Activated T-helper 9 cell treated with anti-CD3 and anti-CD28 coated beads, Interleukin-2, amount 50 U/mL, for 16 hours (primary cell): Measurements from ENCODE around the gene OCA2.
"Not testable (repeated sequence)": the region's sequence is repeated elsewhere in the genome, so short reads cannot be mapped to it uniquely, and the experiment has no call there.

Experiments used
- DNase-seq: peaks from one replicate; pipeline ENCODE4 v3.0.0-alpha.2; 2020; ENCODE audit warnings: low read depth

Gene OCA2

DNA sequence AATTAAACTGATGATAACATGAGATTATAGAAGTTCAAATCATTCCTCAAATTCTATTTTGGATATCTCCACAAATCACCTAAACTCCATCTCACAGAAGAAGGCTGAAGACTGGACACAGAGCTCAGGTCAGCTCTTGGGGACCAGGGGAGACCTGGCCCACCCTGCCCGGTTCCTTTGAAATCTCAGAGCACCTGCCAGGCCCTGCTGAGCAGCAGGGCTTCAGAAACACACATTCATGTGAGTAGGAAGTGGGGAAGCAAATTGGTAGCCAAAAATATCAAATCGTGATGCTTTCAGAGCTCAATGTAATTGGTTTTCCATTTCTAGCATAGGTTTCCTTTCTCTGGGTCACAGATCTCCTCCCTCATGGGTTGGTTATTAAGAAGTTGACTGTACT lies 76.2 kb downstream of the OCA2 start:
- DNase-seq, result no peak

DNA sequence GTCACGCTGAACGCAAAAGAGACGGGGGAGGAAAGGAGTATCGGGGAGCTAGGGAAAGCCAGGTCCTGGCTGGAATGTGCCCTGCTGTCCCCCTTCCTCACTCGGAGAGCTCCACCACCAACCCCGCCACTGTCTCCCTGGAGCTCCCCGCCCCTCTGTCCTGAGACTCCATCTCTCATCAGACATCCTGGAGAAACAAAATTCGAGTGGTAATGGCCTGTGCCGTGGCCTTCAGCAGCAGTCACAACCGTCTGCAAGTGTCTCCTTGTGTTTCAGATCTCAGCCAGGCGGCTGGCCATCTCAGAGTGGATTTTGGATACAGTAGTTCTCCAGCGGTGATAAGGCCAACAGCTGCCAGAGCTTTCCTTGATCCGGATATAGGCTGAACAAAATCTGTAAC lies 76.9 kb downstream of the OCA2 start:
- DNase-seq, result no peak

DNA sequence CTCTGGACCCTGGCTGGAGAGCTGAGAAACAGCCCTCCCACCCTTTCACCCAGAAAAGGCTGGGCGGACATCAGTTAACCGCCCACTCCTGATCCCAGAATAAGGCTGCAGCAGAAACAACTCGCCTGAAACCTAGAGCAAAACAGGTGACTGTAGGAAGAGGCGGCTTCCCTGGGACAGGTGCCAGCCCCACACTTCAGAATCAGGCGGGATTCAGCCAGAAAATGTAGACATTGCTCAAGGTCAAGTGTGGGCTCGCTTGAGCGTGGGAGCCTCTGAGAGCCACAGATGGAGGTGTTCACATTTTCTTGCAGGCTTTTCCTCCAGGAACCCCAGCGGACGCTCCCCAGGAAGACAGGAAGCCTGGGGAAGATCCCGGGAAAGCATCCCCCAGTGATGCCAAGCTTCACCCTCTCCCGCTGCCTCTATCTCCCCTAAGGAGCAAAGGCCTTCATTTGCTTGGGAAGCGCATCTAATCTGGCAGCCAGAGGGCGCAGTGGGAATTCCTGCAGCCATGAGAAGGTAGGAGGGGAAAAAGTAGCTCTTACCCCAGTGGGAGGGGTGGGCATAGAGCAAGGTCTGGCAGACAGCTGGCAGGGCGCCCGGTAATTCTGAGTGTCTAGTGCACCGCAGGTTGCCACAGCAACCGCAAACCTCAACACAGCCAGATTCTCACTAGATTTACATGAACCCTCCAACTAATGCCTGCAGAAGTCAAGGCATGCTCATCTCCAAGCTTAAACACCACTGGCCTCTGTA lies 77.7 kb downstream of the OCA2 start:
- no peak for DNase-seq

DNA sequence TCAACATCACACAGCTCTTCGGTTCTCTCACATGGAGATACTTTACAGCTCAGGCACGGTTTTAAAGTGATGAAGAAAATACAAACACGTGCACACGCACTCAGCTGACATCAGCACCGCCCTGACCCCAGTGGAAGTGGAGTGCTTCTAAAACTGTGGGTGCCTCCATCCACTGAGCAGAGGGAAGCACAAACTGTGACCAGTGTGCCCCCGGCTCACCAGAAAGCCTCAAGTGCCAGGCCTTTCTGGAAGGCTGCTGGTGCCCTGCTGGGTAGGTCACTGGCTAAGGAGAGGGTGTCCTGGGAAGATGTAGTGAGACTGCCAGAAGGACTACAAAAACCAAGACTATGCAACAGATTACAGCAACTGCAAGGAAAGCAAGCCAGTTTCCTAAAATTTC lies 78.5 kb downstream of the OCA2 start:
- DNase-seq, result no peak

DNA sequence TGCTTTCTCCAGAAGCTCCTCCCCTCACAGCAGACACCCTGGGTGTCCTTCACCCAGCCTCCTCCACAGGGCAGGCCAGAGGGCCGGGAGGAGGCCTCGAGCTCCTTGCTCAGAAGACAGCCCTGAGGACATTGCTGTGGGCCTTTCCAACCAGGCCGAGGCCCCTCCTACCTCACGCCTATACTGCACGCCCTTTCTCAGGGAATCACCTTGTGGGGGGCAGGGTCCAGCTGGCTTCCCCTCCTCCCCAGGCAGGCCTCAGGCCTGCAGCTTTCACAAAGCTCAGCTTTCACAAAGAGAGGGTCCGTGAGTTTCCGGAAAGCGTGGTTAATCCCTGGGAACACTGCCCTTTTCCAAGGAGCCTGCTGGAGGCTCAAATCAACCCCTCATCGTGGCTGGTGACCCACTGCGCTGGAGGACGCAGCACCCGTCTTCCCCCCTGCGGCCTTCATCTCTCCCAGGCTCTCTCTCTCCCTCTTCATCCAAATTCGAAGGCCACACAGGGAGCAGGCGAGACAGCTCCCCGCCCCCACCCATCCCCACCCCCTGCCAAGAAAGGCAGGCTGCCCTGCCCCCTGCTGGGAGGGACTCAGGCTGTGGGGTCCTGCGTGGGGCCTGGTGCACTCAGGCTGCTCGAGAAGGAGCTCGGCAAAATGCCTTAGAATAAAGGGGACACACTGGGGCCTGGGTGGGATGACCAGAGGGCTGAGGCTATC lies 79.4 kb downstream of the OCA2 start:
- no peak for DNase-seq

DNA sequence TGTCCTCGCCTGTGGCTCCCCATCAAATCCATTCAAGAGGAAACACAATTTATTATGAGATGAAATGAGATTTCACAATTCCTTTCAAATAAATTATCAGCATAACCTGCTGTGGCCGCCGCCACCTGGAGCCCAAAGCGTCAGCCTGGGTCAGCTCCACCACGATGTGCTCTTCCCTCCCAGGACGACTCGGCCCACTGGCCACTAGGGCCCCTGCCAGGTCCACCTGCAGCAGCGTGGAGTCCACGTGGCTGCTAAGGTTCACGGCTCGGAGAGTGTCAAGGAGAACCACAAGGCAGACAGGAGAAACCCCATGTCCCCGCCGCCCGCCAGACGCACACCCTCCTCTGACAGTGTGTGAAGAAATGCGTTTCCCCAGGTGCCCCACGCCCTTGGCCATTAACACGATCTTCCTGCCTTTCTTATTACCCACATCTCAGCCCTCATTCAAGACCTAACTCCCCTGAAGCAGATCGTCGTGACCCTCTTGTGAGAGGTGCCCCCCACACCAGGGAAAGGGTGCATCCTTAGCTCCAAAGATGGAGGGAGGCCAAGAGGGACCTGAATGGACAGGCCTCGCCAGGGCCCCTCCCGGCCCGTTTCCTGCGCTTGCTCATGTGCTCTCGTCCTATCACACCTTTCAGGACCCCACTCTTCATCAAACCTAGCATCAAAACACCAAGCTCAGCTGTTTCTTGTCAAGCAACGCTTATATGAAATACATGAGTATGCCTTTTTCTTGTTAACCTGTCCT lies 80.6 kb downstream of the OCA2 start:
- DNase-seq, result no peak

DNA sequence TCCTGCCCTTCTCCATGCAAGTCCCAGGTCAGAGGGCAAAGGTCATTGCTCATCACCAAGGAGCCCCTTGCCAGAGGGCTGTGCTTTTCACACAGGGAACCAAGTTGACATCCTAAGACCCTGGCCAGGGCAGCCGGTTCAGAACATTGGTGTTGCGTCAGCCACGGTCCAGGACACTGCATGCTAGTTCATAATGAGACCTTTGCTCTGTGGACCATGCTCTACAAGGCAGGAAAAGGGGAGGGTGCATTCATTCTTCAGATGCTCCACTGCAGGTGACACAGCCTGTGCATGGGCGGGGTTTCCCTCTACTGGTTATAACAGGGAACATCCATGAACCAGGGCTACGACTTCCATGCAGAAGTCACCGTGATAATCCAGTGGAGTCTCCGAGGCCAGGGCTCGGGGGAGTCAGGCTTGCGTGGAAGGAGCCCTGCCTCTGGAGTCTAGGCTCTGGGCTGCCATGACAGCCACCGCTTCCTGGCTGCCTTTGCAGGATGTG lies 81.6 kb downstream of the OCA2 start:
- no peak for DNase-seq

DNA sequence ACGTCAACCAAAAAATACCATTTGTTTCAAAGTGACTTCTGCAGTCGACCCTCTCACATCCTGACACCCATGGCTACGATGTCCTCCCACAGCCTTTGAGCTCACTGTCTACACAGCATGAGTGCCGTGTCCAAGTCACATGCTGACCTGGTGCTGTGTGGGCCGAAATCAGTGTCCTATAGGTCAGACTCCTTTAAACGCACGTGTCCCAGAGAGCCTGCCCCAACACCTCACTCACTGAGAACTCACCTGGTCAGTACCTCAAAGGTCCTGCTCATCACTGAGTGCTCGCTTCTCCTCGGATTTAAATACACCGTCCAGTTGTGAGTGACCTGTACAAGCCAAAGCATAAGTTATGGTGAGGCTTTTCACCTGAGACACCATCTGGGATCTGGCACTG lies 83.3 kb downstream of the OCA2 start:
- no peak for DNase-seq

DNA sequence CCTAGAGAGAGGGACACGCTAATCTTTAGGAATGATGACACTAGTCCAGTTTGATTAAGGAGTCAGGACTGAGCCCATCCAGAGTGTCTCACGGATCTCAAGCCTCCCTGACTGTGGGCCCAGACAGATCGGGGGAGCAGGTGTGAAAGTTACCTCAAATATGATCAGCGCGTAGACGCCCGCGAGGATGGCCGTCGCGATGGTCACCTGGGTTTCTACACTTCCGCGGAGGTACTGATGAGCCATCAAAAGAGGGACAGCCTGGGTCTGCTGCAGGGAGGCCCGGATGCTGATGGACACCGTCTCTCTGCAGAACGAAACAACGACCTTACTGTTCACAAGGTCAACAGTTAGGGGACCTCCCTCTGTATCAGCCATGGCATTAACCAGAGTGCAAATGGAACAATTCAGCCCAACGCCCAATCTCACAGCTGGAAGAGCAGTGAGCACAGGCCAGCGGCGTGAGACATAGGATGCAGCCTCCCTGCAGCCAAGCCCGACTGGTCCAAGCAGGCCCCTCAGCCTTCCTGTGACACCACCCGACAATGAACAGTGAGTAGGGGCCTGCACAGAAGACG lies 84.4 kb downstream of the OCA2 start:
- DNase-seq, result no peak

DNA sequence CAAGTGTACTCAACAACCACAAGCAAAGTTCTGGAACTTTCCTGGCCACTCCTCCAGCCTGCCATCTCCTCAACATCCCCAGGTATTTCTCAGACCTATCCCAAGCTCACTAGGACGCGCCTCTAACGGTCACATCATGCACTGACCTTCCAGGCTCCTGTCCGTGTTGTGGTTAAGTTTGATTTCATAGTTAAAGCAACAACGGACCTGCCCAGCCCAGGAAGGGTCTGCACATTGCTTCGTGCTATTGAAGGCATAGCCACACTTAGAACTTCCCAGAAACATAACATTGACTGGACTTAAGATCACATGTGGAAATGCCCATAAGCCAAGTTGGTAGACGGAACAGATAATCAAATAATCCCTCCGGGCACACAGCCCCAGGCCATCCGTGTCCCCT lies 85.1 kb downstream of the OCA2 start:
- DNase-seq, result no peak

DNA sequence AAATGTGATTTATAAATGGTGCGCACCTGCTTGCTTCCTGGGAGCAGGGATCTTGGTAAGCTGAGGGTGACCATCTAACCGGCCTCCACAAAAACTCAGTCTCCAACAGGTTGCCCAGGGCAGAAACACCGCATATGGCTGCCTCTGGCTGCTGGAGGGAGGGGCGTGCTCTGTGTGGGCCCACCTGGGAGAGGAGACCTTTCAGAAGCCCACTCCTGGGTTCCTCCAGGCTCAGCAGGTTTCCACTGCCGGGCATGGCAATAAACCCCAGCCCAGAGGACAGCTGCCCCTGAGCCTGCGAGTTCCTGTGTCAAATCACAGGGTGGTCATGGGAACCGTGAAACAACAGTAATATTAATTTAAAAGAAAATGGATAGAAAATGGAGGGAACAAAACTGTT lies 85.6 kb downstream of the OCA2 start:
- no peak for DNase-seq

DNA sequence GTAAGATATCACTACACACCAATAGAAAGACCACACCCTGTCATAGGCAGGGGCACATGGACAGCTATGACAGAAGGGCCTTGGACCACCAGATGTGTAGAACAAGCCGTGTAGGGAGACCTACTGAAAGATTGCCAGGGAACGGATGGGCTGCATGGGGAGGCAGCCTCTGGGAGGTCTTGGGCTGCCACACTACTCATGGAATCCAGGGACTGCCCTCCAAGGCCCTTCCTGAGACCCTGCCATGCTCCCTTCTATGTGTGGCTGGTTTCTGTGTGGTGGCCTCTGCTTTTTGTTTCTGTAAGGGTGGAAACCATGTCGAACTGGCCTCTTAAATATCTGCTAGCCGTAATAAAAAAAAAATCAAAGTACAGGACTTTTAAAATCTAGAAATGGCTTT lies 86.9 kb downstream of the OCA2 start:
- DNase-seq, result no peak

DNA sequence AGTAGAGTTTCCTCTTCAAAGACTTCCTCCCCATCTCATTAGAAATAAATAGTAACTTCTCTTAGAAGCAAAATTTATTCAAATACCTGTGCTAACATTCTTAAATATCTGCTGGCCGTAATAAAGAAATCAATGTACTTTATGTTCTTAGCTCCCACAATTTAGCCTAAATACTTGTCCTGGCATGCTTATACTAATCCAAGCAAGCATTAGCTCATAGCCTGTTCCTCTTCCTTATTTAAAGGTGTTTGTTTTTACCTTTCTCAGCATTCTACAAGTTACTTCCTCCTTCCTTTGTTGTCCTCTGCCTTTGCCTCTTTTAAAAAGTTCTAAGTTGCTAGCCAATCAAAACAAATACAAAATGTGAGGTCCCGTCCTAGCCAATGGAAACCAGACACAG lies 90.9 kb downstream of the OCA2 start:
- not testable (repeated sequence) for DNase-seq

DNA sequence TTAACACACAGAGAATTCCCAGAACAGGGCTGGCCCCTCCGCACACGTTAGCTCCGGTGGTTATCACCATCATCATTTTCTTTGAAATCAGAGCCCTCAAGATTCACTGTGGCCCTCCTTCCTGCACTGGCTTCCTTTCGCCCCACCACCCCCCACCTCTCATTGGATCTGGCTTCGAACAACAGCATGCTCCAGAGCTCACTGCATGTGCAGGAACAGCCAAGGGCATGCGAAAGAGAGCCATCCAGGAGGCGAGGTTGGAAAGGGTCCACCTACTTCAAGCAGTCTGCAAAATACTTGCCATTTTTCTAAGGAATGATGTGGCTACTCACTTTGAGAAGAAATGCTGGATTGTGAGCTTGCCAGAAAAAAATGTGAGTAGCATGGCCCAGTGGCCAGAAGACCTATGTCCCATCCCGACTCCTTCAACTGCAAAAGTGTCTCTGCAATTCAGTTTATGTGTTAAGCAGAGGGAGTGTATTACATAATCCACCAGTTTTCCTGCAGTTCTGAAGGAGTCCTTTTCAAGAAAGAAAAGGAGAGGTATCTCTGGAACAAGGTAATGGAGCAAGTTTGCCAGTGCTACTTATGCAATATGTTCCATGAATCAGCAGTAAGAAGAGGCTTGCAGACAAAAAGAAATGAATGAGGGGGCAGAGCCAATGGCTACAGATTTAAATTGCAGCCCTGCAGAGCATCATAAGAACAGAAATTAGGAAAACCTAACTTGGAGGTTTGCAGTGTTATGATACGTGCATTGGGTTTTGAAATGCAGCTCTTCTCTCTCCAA lies 92.8 kb downstream of the OCA2 start:
- no peak for DNase-seq

DNA sequence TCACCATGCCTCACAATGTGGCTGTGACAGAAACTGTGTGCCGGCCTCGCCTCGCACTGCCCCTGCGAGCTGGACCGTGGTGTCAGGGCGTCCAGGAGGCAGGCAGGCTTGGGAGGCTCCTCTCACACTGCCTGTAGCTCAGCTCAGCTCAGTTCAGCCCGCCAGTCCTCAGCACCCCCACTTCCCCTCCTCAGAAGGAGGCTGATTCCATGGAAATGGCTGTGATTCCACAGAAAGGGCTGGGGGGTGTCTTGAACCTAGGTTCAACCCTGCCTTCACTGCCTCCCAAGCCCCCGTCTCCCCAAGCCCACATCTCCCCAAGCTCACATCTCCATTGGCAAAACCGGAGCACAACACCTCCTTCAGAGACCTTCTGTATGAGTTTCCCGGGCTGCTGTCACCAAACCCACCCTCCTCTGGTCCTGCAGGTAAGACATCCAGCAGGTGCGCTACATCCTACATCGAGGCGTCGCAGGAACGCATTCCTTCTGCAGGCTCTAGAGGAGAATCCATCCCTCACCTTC lies 94.0 kb downstream of the OCA2 start:
- no peak for DNase-seq

DNA sequence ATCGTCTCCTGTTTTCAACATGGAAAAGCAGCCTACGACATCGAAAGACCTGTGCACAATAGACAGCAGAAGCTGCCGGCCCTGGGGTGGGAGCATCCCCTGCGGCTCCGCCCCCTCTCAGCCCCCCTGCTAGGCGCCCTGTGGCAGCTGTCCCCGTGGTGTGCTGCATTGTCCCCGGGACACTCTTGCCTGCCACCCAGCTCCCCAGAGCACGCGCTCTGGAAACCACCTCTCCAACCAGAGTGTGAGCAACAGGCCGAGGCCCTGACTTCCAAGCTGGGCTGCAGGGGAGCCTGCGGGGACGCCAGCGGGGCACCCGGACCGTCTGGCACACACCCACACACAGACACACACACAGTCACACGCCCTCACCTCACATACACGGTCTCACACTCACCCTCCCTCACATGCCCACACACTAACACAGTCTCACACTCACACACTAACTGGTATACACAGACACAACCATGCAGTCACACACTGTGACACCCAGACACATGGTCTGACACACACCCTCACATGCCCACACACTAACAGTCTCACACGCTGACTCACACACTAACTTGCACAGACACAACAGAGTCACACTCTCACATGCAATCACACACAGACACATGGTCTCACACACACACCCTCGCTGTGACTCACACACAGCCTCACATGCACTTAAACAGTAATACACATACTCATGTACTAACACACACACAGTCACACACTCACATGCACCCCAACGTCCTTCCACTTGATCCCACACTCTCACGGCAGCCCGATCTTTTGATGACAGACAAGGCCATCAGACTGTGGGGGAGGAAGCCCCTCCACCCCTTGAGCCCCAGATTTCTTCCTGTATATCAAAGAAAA lies 94.7 kb downstream of the OCA2 start:
- DNase-seq, result no peak

DNA sequence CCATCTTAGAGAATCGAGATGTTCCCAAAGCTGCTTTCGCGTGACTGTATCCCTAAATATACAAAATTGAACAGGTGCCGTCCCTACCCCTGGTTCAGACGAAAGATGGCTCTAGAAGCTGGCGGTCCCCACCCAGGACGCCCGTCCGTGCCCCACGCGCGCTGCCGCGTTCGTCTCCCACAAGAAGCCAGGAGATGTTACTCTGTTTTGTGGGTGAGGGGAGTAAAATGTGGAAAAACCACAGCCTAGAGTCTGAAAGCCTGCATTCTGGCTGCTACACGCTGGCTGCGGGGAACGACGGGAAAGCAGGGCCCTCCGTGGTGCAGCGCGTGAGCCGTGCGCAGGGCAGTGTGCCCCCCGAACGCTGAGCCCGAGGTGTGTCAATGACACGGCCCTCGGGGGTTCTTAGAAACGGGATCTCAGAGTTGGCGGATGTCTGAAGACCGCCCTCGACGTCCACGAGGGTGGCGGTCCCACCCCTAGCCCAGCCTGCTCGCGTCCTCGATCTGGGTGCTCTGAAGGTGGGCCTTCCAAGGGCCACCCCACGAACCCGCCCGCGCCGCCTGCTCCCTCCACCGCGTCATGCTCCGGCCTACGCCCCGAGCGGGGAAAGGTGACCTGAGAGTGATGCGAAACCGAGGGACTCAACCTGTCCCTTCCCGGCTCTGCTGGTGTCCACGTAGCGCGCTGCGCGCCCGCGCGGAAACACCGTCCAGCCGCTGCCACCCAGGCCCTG lies 95.6 kb downstream of the OCA2 start:
- DNase-seq, result no peak

DNA sequence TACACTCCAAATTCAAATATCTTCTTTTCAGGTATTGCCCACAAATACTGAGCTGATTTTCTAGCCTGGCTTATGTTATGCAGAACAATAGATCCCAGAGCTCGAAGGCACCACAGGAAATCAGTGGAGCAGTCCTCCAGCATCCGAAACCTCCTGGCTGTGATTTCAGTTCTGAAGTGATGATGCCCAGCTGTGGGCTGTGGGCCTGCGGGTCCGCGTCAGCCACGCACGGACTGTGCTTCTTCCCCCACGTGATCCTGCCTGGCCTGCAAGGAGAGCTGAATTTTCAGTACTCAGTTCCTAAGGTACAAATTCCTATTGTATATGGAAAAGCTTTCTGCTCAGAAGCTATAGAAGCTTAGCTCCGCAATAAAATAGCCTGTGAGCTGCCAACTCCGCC lies 96.2 kb downstream of the OCA2 start:
- no peak for DNase-seq

DNA sequence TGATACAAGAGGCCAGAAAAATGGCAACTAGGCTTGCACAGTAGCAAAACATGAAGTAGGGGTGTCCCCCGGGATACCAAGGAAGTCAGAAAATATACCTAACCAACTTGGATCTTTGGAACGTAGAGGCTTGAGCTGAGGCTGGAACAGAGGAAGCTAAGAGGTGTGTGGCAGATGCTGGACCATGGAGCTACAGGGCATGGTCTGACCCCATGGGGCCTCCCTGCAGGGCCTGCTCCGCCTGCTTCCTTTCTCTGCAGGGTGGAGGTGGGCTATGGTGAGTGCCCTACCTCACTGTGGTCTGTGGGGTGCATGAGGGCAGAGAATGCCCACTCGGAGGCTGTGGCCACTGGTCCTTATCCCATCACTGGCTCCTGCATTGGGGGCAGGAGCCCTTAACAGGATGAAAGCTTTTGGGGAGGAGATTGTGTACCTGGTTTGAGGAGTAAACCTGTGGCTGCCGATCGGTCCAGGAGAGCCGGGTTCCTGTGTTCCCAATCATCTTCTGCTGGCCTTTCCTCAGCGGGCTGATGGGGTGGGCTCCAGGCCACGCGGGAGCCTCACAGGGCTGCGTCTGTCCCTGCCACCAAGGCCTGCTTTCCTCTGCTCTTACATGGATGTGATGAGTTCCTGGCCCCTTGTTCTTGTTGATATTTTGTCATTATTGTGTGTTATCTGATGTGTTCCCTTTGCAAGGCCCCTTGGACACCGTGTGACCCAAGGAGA lies 96.8 kb downstream of the OCA2 start:
- no peak for DNase-seq
